Measurements from ENCODE around the gene INPP5D.

INPP5D gene

GRCh38 chr2:233174137-233174536 is 114.0 kb downstream of the INPP5D start:
- H3K27ac ChIP-seq = no peak overlapping the region
- no peak for TF ChIP-seq CTCF (conservative IDR thresholded peaks at IDR 0.05)

- TF ChIP-seq CTCF (conservative IDR thresholded peaks at IDR 0.05) = no peak
- H3K27ac ChIP-seq = no peak overlapping the region
These were observed 119.1 kb downstream of the INPP5D start for GRCh38 chr2:233178994-233179847.

DNA sequence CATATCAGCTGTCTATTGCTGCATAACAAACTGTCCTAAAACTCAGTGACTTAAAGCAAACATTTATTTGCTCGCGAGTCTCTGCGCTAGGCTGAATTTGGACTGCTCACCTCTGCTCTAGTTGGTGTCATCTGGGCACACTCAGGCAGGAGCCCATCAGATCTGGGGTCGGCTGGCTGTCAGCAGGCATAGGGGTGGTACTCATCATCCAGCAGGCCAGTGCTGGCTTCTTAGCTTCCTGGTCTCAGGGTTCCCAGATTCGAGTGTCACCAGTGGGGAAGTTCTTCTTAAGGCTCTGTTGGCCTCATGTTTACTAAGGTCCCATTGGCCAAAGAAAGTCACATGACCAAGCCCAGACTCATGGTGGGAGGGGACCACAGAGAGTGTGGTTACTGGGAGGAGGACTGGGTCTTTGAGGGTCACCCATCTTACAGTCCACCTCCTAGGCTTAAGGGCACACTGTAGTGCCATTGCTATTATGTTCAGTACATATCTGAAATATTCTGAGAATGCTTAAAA is 119.8 kb downstream of the INPP5D start:
- no peak for TF ChIP-seq CTCF (conservative IDR thresholded peaks at IDR 0.05)
- H3K27ac ChIP-seq = no peak overlapping the region

DNA sequence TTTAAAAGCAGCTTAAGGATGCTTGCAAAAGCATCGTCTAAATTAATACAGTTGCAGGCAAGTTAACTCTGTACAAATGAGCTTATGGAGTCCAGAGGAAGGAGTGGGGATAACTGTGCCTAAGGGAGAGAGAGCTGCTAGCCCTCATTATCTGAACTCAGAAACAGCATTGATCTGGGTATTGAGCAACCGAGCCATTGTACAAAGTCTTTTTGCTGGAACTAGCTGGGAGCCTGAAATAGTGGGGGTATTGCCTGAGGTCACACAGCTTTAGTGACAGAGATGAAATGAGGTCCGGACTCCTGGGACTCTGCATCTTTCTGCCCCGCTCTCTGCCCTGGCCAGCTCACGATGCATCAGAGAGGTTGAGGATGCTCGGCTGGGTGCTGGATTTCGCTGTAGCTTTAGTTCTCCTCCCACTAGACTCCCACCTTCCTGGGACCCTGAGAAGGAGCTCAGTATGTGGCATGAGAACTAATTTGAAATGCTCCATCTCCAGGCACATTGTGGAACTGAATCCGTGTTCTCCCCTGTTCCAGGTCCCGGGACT is 123.8 kb downstream of the INPP5D start:
- TF ChIP-seq CTCF (conservative IDR thresholded peaks at IDR 0.05) = no peak
- H3K27ac ChIP-seq = no peak overlapping the region

DNA sequence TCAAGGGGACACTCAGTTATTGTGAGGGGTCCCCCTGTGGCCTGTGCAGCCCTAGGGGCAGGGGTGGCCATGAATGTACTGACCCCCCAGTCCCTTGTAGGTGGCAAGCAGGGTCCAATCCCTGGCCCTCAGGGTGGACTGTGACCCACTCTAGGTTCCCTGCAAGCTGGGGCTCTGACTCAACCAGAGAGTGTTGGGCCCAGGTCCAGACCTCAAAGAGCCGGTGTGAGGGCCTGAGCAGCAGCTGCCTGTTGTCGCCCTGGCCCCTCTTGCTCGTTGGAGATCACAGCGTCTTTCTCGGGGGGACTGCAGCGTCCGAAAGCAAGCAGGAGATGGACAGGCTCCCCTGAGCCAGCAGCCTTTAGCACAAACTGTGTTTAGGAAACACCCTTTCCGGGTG is 124.5 kb downstream of the INPP5D start:
- no peak for TF ChIP-seq CTCF (conservative IDR thresholded peaks at IDR 0.05)
- no peak overlapping the region for H3K27ac ChIP-seq

DNA sequence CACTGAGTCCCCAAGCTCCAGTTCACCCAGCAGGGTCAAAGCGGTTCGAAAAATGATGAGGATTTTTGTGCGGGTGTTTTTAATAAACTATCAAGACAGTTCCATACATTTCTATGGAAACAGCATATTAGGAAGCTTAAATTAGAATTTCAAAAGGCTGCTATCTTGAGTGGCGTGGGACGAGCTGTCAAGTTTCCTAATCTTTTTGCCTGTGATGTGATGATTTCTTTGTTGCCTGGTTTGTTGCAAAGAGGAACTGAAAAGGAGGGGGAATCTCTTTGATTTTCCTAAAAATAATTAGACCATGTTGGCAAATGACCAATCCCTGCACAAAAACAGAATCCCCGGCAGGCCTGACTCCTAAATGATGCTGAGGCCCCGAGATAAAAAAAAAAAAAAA is 125.2 kb downstream of the INPP5D start:
- H3K27ac ChIP-seq = no peak overlapping the region

More for the DNA sequence above, 125.2 kb downstream of the INPP5D start:
- no peak for TF ChIP-seq CTCF (conservative IDR thresholded peaks at IDR 0.05)
